H9 (cell line): Measurements from ENCODE around the gene CTR9. TPM values are rescaled to one million over a fixed set of nuclear protein-coding genes. Genes with fewer than 3 reads are reported as not detected.

Experiments
- DNase-seq: peaks from one replicate; pipeline ENCODE4 v3.0.0-alpha.2; 2017
- H2AFZ ChIP-seq: one replicate; pipeline ENCODE4 v1.6.1; 2013; ENCODE audit warnings: mild to moderate bottlenecking, low read length, control low read depth, moderate library complexity
- H2AK5ac ChIP-seq: 2 replicates; pipeline ENCODE4 v1.6.1; 2013; ENCODE audit warnings: low read length, control low read depth, mixed read lengths; ENCODE audit not compliant: insufficient read length
- H2BK120ac ChIP-seq: one replicate; pipeline ENCODE4 v1.6.1; 2013; ENCODE audit warnings: low read depth, mild to moderate bottlenecking, low read length, control low read depth, inconsistent platforms; ENCODE audit not compliant: poor library complexity, severe bottlenecking
- H2BK12ac ChIP-seq: 2 replicates; pipeline ENCODE4 v1.6.1; 2013; ENCODE audit warnings: low read length, control low read depth, mixed read lengths, low read depth; ENCODE audit not compliant: insufficient read length
- H2BK15ac ChIP-seq: 2 replicates; pipeline ENCODE4 v1.6.1; 2013; ENCODE audit warnings: low read depth, low read length, control low read depth
- H2BK20ac ChIP-seq: one replicate; pipeline ENCODE4 v1.6.1; 2013; ENCODE audit warnings: low read depth, mild to moderate bottlenecking, low read length, control low read depth, inconsistent platforms; ENCODE audit not compliant: poor library complexity, severe bottlenecking
- H2BK5ac ChIP-seq: 2 replicates; pipeline ENCODE4 v1.6.1; 2013; ENCODE audit warnings: low read length, control low read depth, mixed read lengths; ENCODE audit not compliant: insufficient read length
- H3K14ac ChIP-seq: 2 replicates; pipeline ENCODE4 v1.6.1; 2013; ENCODE audit warnings: low read length, control low read depth; ENCODE audit not compliant: insufficient read depth
- H3K18ac ChIP-seq: 2 replicates; pipeline ENCODE4 v1.6.1; 2013; ENCODE audit warnings: low read depth, mild to moderate bottlenecking, mixed read lengths, low read length, control low read depth; ENCODE audit not compliant: insufficient read length
- H3K23ac ChIP-seq: 2 replicates; pipeline ENCODE4 v1.6.1; 2013; ENCODE audit warnings: low read length, control low read depth, mixed read lengths, low read depth; ENCODE audit not compliant: insufficient read length
- H3K23me2 ChIP-seq: 2 replicates; pipeline ENCODE4 v1.6.1; 2013; ENCODE audit warnings: low read depth, mild to moderate bottlenecking, mixed read lengths, low read length, control low read depth; ENCODE audit not compliant: insufficient read length, poor library complexity, severe bottlenecking
- H3K27ac ChIP-seq: 2 replicates; pipeline ENCODE4 v1.5.1; 2013; ENCODE audit warnings: low read length, control low read depth, mixed read lengths, low read depth; ENCODE audit not compliant: insufficient read length
- H3K27me3 ChIP-seq: 2 replicates; pipeline ENCODE4 v1.6.1; 2013; ENCODE audit warnings: low read length, control low read depth, inconsistent platforms; ENCODE audit not compliant: insufficient read depth
- H3K4ac ChIP-seq: 2 replicates; pipeline ENCODE4 v1.6.1; 2013; ENCODE audit warnings: low read depth, mild to moderate bottlenecking, control low read depth, inconsistent platforms, low read length, moderate library complexity
- H3K4me1 ChIP-seq: 2 replicates; pipeline ENCODE4 v1.6.1; 2013; ENCODE audit warnings: low read length, control low read depth, inconsistent platforms; ENCODE audit not compliant: insufficient read depth
- H3K4me2 ChIP-seq: 2 replicates; pipeline ENCODE4 v1.6.1; 2013; ENCODE audit warnings: low read length, control low read depth, mixed read lengths; ENCODE audit not compliant: insufficient read length, insufficient read depth
- H3K56ac ChIP-seq: 2 replicates; pipeline ENCODE4 v1.6.1; 2013; ENCODE audit warnings: low read depth, mild to moderate bottlenecking, mixed read lengths, low read length, control low read depth; ENCODE audit not compliant: insufficient read length
- H3K79me1 ChIP-seq: 2 replicates; pipeline ENCODE4 v1.6.1; 2013; ENCODE audit warnings: low read depth, mild to moderate bottlenecking, moderate library complexity, low read length, control low read depth, inconsistent platforms; ENCODE audit not compliant: insufficient read depth, poor library complexity, severe bottlenecking
- H3K79me2 ChIP-seq: 2 replicates; pipeline ENCODE4 v1.6.1; 2013; ENCODE audit warnings: low read length, control low read depth, inconsistent platforms; ENCODE audit not compliant: insufficient read depth
- H3K9ac ChIP-seq: 2 replicates; pipeline ENCODE4 v1.6.1; 2013; ENCODE audit warnings: low read length, control low read depth, mixed read lengths; ENCODE audit not compliant: insufficient read length; ENCODE audit errors: extremely low read depth
- H3K9me3 ChIP-seq: one replicate; pipeline ENCODE4 v1.6.1; 2013; ENCODE audit warnings: low read depth, low read length, inconsistent platforms; ENCODE audit not compliant: control insufficient read depth
- H3T11ph ChIP-seq: one replicate; pipeline ENCODE4 v1.6.1; 2013; ENCODE audit warnings: mild to moderate bottlenecking, low read length, control low read depth, inconsistent platforms
- H4K20me1 ChIP-seq: one replicate; pipeline ENCODE4 v1.6.1; 2013; ENCODE audit not compliant: control insufficient read depth, insufficient read length, insufficient read depth
- H4K5ac ChIP-seq: 2 replicates; pipeline ENCODE4 v1.6.1; 2013; ENCODE audit warnings: low read depth, mild to moderate bottlenecking, mixed read lengths, low read length, control low read depth; ENCODE audit not compliant: insufficient read length
- H4K8ac ChIP-seq: replicated peaks from 2 replicates; pipeline ENCODE4 v1.6.1; 2013; ENCODE audit warnings: low read length, control low read depth, mixed read lengths, low read depth; ENCODE audit not compliant: insufficient read length
- H4K91ac ChIP-seq: 2 replicates; pipeline ENCODE4 v1.6.1; 2013; ENCODE audit warnings: low read depth, mild to moderate bottlenecking, moderate library complexity, mixed read lengths, low read length, control low read depth; ENCODE audit not compliant: insufficient read length
- H3K27ac Mint-ChIP-seq, 3 experiments: 2 replicates in 2 of 3; 3 replicates in 1 of 3; pipeline ENCODE4 v1.8.0; 2020 to 2021; ENCODE audit warnings: mixed read lengths in 3 of 3, mild to moderate bottlenecking in 1 of 3, moderate library complexity in 1 of 3
- H3K27me3 Mint-ChIP-seq: 2 replicates; pipeline ENCODE4 v1.8.0; 2021; ENCODE audit warnings: low read depth, mild to moderate bottlenecking, moderate library complexity, mixed read lengths
- H3K36me3 Mint-ChIP-seq, 3 experiments: 2 replicates in 2 of 3; 3 replicates in 1 of 3; pipeline ENCODE4 v1.8.0; 2020 to 2021; ENCODE audit warnings: low read depth in 3 of 3, mixed read lengths in 3 of 3; ENCODE audit not compliant: insufficient read depth in 1 of 3
- H3K4me1 Mint-ChIP-seq, 2 experiments: 2 replicates each; pipeline ENCODE4 v1.8.0; 2020; ENCODE audit warnings: mixed read lengths in 2 of 2
- H3K4me3 Mint-ChIP-seq, 2 experiments: 2 replicates in 1 of 2; 3 replicates in 1 of 2; pipeline ENCODE4 v1.8.0; 2020 to 2021; ENCODE audit warnings: mild to moderate bottlenecking in 2 of 2, mixed read lengths in 2 of 2, moderate library complexity in 1 of 2
- H3K9me3 Mint-ChIP-seq, 2 experiments: 2 replicates in 1 of 2; 3 replicates in 1 of 2; pipeline ENCODE4 v1.8.0; 2020; ENCODE audit warnings: mild to moderate bottlenecking in 2 of 2, mixed read lengths in 2 of 2, moderate library complexity in 1 of 2
- WGBS: extraction: QIAGEN DNeasy Blood & Tissue Kit; methylation state at CpG from one replicate; pipeline ENCODE4 v1.1.7; 2013; ENCODE audit warnings: missing lambda C conversion rate, low lambda C conversion rate, mixed read lengths; ENCODE audit not compliant: insufficient read length; ENCODE audit errors: extremely low coverage; 5-methylcytosine and 5-hydroxymethylcytosine counted together
- total RNA-seq: library from RNA; stranded (reverse); gene quantifications from 2 replicates; pipeline ENCODE4 v1.2.1, GENCODE V29; 2021
- TF ChIP-seq, protein P1 (sequence below): fragments of 200-600 bp; sonication (generic); conservative IDR thresholded peaks from 3 replicates; pipeline ENCODE4 v1.8.0; 2021; ENCODE audit warnings: antibody characterized with exemption, mild to moderate bottlenecking

Gene CTR9
- total RNA-seq, 1 experiment from 2014 or later = 37.5 TPM

DNA sequence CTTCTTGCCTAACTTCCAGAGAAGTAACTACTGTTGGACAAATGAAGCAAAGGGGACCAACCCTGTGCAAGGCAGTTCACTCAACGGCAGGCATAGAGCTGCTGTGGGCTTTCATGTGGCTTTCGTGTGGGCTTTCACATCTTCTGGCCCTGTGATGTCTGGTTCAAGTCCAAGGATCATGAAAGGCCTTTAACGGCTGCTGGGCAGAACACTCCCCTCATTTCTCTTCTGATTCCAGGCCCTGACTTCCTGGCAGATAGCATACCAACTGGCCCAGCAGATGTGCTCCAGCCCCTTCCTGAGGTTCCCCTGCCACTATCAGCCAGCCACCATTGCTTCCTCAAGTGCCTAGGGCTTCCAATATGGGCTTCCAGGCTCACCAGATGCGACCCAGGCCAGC, 28.7 kb upstream of the CTR9 start:
- H3K27me3 ChIP-seq = no peaks in the 10 kb centered on the region
- no peak overlapping the region for H2BK20ac ChIP-seq
- H3K27ac ChIP-seq = no peak overlapping the region
- H3K4me1 ChIP-seq = no peaks in the 10 kb centered on the region
- no peak overlapping the region for H3K4me2 ChIP-seq
- no peak overlapping the region for H3K56ac ChIP-seq
- no peak overlapping the region for H3K18ac ChIP-seq
- no peak overlapping the region for H3T11ph ChIP-seq
- H2BK12ac ChIP-seq = no peak overlapping the region
- Mint-ChIP-seq H3K4me3 (no peak overlapping the region), H3K27me3 (no peaks in the 10 kb centered on the region), H3K9me3 (no peaks in the 10 kb centered on the region), H3K36me3 (no peaks in the 10 kb centered on the region), H3K27ac (no peak overlapping the region; a peak in 2 of 7 replicates), H3K4me1 (no peaks in the 10 kb centered on the region)
- TF ChIP-seq, protein P1, sequence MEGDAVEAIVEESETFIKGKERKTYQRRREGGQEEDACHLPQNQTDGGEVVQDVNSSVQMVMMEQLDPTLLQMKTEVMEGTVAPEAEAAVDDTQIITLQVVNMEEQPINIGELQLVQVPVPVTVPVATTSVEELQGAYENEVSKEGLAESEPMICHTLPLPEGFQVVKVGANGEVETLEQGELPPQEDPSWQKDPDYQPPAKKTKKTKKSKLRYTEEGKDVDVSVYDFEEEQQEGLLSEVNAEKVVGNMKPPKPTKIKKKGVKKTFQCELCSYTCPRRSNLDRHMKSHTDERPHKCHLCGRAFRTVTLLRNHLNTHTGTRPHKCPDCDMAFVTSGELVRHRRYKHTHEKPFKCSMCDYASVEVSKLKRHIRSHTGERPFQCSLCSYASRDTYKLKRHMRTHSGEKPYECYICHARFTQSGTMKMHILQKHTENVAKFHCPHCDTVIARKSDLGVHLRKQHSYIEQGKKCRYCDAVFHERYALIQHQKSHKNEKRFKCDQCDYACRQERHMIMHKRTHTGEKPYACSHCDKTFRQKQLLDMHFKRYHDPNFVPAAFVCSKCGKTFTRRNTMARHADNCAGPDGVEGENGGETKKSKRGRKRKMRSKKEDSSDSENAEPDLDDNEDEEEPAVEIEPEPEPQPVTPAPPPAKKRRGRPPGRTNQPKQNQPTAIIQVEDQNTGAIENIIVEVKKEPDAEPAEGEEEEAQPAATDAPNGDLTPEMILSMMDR = no peak
- no peaks in the 10 kb centered on the region for H4K20me1 ChIP-seq
- no peak overlapping the region for H4K8ac ChIP-seq
- no peak overlapping the region for H2AK5ac ChIP-seq
- no peak overlapping the region; the same call in 1 of the 2 replicates for H3K14ac ChIP-seq
- H4K5ac ChIP-seq = no peak overlapping the region
- H3K79me2 ChIP-seq = no peaks in the 10 kb centered on the region
- H3K4ac ChIP-seq = no peak overlapping the region
- H2AFZ ChIP-seq = no peak overlapping the region
- H2BK120ac ChIP-seq = no peak overlapping the region
- WGBS = no CpG with 5 or more reads among the region's 4 CpGs
- H3K9ac ChIP-seq = no peak overlapping the region
- H3K79me1 ChIP-seq = no peaks in the 10 kb centered on the region
- no peak overlapping the region for H3K23ac ChIP-seq
- no peak for DNase-seq
- no peak overlapping the region for H2BK15ac ChIP-seq
- H3K23me2 ChIP-seq = no peaks in the 10 kb centered on the region
- H3K9me3 ChIP-seq = no peaks in the 10 kb centered on the region
- H4K91ac ChIP-seq = no peak overlapping the region
- no peak overlapping the region for H2BK5ac ChIP-seq
